NCI-H2171 treated with DMSO at 0.1 percent for 48 hours (cell line): Measurements from ENCODE around the gene BMPR1B.
A peak's percentile ranks its signal among the peaks of the same experiment; 100 is the strongest.
"Not testable (repeated sequence)": the region's sequence is repeated elsewhere in the genome, so short reads cannot be mapped to it uniquely, and the experiment has no call there.

ENCODE experiments used
- DNase-seq: peaks from one replicate; lab custom pipeline; 2025; lab: John Stamatoyannopoulos, UW

BMPR1B gene

GRCh38 chr4:95091272-95091671 is 333.5 kb downstream of the BMPR1B start:
- no peak for DNase-seq

DNA sequence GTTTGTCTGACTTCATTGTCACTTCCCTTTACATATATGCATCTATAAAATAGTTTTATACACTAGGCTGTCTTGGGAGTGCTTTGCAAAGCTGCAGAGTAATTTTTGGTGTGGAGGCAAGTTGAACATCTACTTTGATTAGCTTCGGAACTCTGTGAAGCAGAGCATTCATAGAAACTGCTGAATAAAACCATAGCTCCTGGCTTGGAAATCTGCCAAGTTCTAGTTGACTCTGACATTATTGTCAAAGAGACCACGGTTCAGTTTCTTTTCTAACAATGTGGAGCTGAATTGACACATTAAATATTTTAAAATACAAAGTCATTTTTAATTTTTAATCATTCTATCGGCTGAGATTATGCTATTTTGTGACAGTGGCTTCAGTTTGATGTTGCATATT is 335.0 kb downstream of the BMPR1B start:
- DNase-seq = peak; percentile 31

DNA sequence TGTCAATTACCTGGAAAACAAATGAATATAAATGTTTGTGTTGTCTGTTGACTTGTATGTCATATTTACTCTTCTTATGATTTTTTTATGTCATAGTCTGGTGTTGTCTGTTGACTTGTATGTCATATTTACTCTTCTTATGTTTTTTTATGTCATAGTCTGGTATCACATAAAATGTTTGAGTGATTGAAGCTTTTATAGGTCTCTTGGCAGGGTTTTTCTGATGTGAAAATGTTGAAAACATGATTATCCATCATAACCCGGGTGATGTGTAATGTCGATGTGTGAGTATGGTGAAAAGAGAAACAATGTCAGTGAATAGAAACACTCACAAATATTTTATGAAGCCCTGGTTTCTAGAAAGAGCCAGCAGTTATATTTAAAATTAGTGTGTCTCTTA is 335.7 kb downstream of the BMPR1B start:
- DNase-seq = no peak

GRCh38 chr4:95093936-95094929 is 336.5 kb downstream of the BMPR1B start:
- DNase-seq = no peak

DNA sequence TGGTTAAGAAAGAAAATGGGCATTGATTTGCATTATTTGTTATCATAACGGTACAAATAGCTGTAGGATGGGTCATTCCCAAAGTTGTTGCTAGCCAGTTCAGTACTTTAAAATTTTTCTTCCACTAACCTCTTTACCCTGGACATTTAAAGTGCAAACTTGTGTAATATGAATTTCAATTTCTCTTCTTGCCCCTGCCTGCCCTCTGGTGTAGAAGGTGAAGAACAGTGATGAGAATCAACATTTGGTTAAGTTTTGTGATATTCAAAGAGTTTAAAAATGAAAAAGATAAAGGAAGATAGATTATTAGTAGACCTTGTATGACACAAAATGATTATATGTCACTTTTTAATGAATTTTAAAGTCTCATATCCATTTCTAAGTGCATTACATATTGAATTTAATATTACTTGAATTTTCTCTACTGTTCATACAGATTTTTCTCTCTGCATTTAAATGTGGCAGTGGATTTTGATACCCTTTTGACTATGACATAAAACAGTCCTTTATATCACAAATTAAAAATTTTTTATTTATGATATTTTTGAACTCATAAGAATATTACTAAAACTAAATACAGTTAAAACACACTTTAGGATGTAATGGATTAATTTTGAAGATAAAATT is 337.7 kb downstream of the BMPR1B start:
- peak; percentile 29 for DNase-seq

- no peak for DNase-seq
Observed at GRCh38 chr4:95102162-95102790, 344.5 kb downstream of the BMPR1B start.

- DNase-seq = no peak
Observed at GRCh38 chr4:95105112-95105511, 347.4 kb downstream of the BMPR1B start.

GRCh38 chr4:95105983-95106382 is 348.2 kb downstream of the BMPR1B start:
- DNase-seq = no peak

DNA sequence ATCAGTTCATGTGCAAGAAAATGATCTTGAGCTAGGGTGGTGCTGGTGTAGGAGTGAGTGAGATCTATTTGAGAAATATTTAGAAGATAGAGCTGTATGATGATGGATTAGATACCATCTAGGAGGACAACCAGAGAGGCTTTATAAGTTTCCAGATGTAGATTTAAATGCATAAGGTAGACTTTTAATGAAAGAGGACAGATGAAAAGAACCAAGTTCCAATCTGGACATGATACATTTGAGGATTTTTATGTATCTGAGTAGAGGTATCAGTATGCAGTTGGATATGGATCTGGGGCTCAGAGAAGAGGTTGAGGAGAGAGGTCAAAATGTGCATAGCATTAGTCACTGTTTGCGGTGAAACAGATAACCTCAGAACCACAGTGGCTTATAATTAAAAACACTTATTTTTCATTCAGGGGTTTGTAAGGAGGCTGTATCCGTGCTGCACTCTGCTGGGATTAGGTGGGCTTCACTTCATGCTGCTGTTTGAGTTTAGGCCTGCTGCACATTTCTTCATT is 348.7 kb downstream of the BMPR1B start:
- DNase-seq = no peak

GRCh38 chr4:95107004-95107403 is 349.2 kb downstream of the BMPR1B start:
- no peak for DNase-seq

DNA sequence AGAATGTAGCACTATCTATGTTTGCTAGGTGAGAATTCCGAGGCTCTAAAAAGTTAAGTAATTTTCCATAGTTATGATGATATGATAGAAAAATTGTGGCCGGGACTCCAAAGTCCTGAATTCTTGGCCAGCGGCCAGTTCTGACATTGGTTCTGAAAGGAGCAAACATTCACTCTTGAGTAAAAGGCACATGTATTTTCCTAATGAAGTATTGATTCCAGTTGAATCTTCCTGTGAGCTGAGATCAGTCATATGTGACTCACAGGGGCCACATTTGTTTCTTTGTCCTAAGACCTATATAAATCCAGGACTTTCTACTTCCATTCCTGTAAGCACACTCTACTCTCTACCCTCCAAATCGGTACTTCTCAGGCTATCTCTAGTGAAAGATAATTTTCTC is 349.9 kb downstream of the BMPR1B start:
- DNase-seq = no peak

DNA sequence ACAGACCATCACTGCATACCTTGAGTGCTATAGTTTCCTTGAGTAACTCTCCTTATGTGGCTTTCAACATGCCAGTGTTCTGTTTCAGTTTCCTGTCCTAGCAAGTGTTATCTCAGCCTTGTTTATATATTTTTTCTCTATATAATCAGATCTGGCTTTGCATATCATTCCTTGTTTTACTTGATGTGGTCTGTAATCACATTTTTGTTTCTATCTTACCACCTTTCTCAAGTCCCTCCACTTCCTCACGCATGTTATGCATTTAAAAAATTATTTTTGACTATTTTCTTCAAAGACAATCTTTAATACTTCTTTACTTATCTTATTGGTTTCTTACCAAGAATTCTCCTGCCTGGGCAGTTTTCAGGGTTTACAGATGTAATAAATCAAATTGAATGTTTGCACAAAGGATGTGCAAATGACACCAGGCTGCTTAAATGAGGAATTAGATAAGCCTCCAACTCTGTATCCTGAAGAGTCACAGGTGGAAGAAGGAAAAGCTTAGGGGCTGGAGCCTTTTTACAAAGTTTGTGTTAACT is 351.2 kb downstream of the BMPR1B start:
- no peak for DNase-seq

DNA sequence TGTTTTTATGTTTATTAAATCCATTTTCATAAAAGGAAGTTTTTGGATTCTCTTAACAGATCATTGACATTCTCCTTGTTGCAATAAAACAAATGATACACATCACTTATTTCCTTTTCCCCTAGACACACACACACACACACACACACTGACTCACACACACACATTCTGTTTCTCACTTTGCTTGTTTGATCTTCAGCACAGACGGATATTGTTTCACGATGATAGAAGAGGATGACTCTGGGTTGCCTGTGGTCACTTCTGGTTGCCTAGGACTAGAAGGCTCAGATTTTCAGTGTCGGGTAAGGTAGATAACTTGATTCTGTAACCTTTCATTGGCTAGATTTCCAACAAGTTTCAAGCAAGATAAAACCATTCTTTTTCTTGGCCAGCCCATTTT is 356.8 kb downstream of the BMPR1B start:
- DNase-seq = no peak

DNA sequence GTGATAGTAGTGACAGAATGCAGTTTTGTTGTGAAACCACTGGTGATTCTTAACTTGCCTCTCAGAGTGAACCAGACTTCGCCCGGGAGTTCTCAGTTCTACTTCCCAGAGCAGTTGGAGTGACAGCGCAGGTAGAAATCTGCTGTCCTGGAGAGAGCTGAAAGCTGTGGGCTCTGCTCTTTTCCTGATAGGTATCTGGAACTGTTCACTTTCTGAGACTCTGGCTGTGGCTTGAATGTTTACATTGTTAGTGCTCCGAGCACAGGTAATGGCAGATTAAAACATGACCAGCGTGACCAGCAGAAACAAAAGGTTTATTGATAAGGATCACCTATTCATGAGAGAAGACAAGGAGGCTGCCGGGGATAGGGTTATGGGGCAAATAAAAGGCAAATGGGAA is 360.7 kb downstream of the BMPR1B start:
- no peak for DNase-seq

DNA sequence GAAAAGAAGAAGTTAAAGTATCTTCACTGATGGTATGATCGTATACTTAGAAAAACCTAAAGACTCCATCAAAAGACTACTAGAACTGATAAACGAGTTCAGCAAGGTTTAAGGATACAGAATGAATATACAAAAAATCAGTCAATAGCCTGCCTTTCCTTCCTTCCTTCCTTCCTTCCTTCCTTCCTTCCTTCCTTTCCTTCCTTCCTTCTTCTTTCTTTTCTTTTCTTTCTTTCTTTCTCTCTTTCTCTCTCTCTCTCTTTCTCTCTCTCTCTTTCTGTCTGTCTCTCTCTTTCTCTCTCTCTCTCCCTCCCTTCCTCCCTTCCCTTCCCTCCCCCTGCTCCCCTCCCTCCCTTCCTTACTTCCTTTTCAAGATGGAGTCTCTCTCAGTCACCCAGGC is 362.7 kb downstream of the BMPR1B start:
- DNase-seq = no peak

GRCh38 chr4:95122001-95122400 is 364.2 kb downstream of the BMPR1B start:
- DNase-seq = no peak

DNA sequence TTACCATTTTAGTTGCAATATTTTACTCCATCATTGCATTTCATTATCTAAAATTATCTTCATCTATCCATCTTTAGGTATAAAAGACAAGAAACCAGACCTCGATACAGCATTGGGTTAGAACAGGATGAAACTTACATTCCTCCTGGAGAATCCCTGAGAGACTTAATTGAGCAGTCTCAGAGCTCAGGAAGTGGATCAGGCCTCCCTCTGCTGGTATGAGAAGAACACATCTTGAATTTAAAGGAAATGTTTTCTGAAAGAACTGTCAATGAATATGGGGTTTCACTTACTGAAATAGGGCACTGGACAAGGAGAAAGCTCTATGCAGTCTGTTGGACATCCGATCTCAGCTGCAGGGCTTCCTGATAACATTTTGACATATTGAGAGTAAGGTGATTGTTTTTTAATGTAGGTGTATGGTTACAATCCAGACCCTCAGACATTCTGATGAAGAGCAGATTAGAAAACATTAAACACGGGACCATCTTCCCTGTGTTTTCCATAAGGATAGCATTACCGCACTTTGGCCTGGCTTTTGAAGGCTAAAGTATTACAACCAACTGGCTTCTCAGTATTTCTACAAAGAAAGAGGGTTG is 367.2 kb downstream of the BMPR1B start:
- peak; percentile 14 for DNase-seq

DNA sequence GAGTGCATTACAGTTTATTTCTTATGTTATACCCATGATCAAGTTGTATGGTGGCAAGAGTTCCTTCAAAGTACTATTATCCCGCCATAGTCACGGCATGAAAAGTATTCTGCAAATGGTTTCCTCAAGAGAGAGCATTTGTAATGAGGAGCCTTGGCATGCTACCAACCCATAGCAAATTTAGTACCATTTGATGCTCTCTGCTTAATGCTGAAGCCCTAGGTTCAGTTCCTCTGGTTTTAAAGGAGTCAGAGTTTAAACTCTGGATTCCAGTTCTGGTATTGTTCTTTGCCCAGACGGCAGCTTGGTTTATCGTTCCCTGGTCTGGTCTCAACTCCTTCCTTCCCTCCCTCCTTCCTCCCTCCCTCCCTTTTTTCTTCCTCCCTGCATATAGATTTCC is 371.3 kb downstream of the BMPR1B start:
- no peak for DNase-seq

- no peak for DNase-seq
Observed at GRCh38 chr4:95129821-95130311, 372.1 kb downstream of the BMPR1B start.

- DNase-seq = not testable (repeated sequence)
Observed at GRCh38 chr4:95134016-95134415, 376.3 kb downstream of the BMPR1B start.

DNA sequence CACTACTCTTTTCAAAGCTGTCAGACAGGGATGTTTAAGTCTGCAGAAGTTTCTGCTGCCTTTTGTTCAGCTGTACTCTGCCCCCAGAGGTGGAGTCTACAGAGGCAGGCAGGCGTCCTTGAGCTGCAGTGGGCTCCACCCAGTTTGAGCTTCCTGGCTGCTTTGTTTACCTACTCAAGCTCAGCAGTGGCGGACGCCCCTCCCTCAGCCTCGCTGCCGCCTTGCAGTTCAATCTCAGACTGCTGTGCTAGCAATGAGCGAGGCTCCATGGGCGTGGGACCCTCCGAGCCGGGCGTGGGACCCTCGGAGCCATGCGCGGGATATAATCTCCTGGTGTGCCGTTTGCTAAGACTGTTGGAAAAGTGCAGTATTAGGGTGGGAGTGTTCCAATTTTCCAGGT is 381.7 kb downstream of the BMPR1B start:
- DNase-seq = not testable (repeated sequence)

GRCh38 chr4:95141361-95141760 is 383.6 kb downstream of the BMPR1B start:
- no peak for DNase-seq
